ENCODE results near the gene LGALS13. TPM values are rescaled to one million over a fixed set of nuclear protein-coding genes. Genes with fewer than 3 reads are reported as not detected.

LGALS13 gene
- total and polyA plus RNA-seq, 2 of the 8 experiments (the other 6 are each of a cell fraction or from before 2014, with no cell fraction given) = not detected

DNA sequence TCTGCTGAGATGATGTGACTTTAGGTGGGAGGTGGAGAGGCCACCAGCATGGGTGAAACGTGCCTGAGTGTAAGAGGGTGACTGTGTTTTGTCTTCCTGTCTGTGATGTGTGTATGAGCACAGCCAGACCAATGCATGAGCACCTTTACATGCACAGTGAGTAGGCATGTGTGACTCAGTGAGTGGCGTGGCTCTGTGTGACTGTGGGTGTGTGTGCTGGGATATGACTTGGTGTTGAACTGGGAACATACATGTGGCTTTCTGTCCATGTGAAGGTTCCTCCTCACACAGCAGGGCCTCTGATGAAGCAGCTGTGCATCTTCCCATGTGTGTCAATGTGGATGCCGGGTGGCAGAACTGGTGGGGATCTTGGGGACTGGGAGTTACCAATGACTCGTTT lies 19.9 kb upstream of the LGALS13 start:
- H2AK5ac ChIP-seq (ENCODE audit: low read depth, low read length) = no peak overlapping the region
- H4K91ac ChIP-seq (replicated peaks; ENCODE audit: insufficient read length, low read length) = no peak overlapping the region
- no peak overlapping the region for H2BK15ac ChIP-seq (ENCODE audit: low read length)
- H2BK12ac ChIP-seq (ENCODE audit: low read depth, low read length) = 0 out of 2 replicates have a peak overlapping the region, but pooled peaks have one; percentile 2
- no peak overlapping the region for H2BK120ac ChIP-seq (replicated peaks; ENCODE audit: low read depth, low read length)
- H2BK5ac ChIP-seq (ENCODE audit: low read depth, low read length) = no peak overlapping the region
- no peaks in the 10 kb centered on the region for H3K23me2 ChIP-seq (ENCODE audit: low read depth, low read length)
- 67% methylated on average over 4 of the region's 4 CpGs; no CpG with 5 or more reads in 1 of the 2 experiments for WGBS, 2 experiments (ENCODE audit: extremely low coverage in 1 of 2, insufficient coverage in 1 of 2, insufficient read length in 1 of 2, insufficient replicate concordance in 2 of 2, low coverage in 1 of 2, low lambda C conversion rate in 2 of 2, missing lambda C conversion rate in 1 of 2)
- H4K8ac ChIP-seq (ENCODE audit: extremely low read depth, insufficient read depth, low read length) = no peak overlapping the region
- no peak overlapping the region for H3K4ac ChIP-seq (replicated peaks; ENCODE audit: insufficient read length, low read depth, low read length)
- TF ChIP-seq RFX5 (IDR thresholded peaks at IDR 0.05; ENCODE audit: borderline replicate concordance, low read depth, low read length) (no peak), GABPA (IDR thresholded peaks at IDR 0.05; ENCODE audit: borderline replicate concordance, insufficient read depth, low read length) (no peak), CHD2 (IDR thresholded peaks at IDR 0.05; ENCODE audit: low read length) (no peak), YY1 (IDR thresholded peaks at IDR 0.05; ENCODE audit: low read depth, low read length) (no peak), TAF7 (optimal IDR thresholded peaks at IDR 0.05; ENCODE audit: borderline replicate concordance, low read depth, low read length) (no peak), CTBP2 (IDR thresholded peaks at IDR 0.05; ENCODE audit: borderline replicate concordance, insufficient read depth, insufficient read length, low read length) (no peak)
- TF ChIP-seq, protein P1, sequence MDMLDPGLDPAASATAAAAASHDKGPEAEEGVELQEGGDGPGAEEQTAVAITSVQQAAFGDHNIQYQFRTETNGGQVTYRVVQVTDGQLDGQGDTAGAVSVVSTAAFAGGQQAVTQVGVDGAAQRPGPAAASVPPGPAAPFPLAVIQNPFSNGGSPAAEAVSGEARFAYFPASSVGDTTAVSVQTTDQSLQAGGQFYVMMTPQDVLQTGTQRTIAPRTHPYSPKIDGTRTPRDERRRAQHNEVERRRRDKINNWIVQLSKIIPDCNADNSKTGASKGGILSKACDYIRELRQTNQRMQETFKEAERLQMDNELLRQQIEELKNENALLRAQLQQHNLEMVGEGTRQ (IDR thresholded peaks at IDR 0.05; ENCODE audit: low read length) = no peak
- POLR2A ChIA-PET (ENCODE audit: partially characterized antibody) = no interaction called here
- no peak overlapping the region for H4K5ac ChIP-seq (ENCODE audit: insufficient read length, low read depth, low read length)
- H3K9me3 ChIP-seq (ENCODE audit: insufficient read depth in 2 of 2, low read depth in 1 of 2, low read length in 1 of 2) = no peaks in the 10 kb centered on the region
- H3K23ac ChIP-seq (ENCODE audit: insufficient read length) = no peak overlapping the region
- H2AFZ ChIP-seq (ENCODE audit: low read length) = no peak overlapping the region
- no peak overlapping the region for H3K4me2 ChIP-seq (ENCODE audit: insufficient read depth in 1 of 2, low read depth in 2 of 2, low read length in 2 of 2)
- H3K4me1 ChIP-seq (replicated peaks in 1 of 4; ENCODE audit: control insufficient read depth in 3 of 4, insufficient read depth in 4 of 4, low read length in 3 of 4) = no peaks in the 10 kb centered on the region
- no peaks in the 10 kb centered on the region for H3K79me1 ChIP-seq (ENCODE audit: low read depth, low read length)
- CTCF ChIA-PET (ENCODE audit: partially characterized antibody) = no interaction called here
- no peak overlapping the region for H3K9ac ChIP-seq (replicated peaks in 1 of 4; ENCODE audit: extremely low read depth in 1 of 4, low read depth in 3 of 4, low read length in 3 of 4)
- no peak overlapping the region for H3K56ac ChIP-seq (replicated peaks; ENCODE audit: insufficient read length, low read depth, low read length)
- H3K18ac ChIP-seq (ENCODE audit: extremely low read depth, low read length) = no peak overlapping the region
- no peak overlapping the region for H3K4me3 ChIP-seq (ENCODE audit: extremely low read depth in 1 of 4, insufficient read depth in 2 of 4, low read depth in 3 of 4, low read length in 4 of 4)
- H2BK20ac ChIP-seq (ENCODE audit: low read length) = no peak overlapping the region
- H3K14ac ChIP-seq (ENCODE audit: insufficient read length) = no peak overlapping the region
- DNase-seq (ENCODE audit: low read depth in 1 of 2, low spot score in 2 of 2) = no peak
- H3K27me3 ChIP-seq (replicated peaks in 1 of 4; ENCODE audit: control insufficient read depth in 3 of 4, extremely low read depth in 1 of 4, insufficient read depth in 3 of 4, low read length in 3 of 4) = no peaks in the 10 kb centered on the region
- H3K79me2 ChIP-seq (ENCODE audit: control insufficient read depth in 1 of 2, insufficient read depth in 2 of 2, low read length in 2 of 2) = no peaks in the 10 kb centered on the region
- no peak for FAIRE-seq
- no peaks in the 10 kb centered on the region for H3K36me3 ChIP-seq (ENCODE audit: control insufficient read depth in 2 of 4, insufficient read depth in 4 of 4, low read length in 3 of 4)
- H4K20me1 ChIP-seq (replicated peaks in 1 of 2; ENCODE audit: control insufficient read depth in 1 of 2, insufficient read depth in 2 of 2, low read length in 2 of 2) = no peaks in the 10 kb centered on the region
- no peak overlapping the region for H3K27ac ChIP-seq (ENCODE audit: low read depth, low read length)

Measured in H1 (cell line).